Measurements from ENCODE around the gene CRELD2.

Gene CRELD2

GRCh38 chr22:49965091-49966040 lies 46.9 kb downstream of the CRELD2 start:
- TF ChIP-seq CTCF (IDR thresholded peaks at IDR 0.05; ENCODE audit: low read depth, low read length, missing control alignments) = no peak
- DNase-seq (ENCODE audit: low read depth) = no peak
- H3K4me3 ChIP-seq (ENCODE audit: low read depth, low read length) = no peak overlapping the region

DNA sequence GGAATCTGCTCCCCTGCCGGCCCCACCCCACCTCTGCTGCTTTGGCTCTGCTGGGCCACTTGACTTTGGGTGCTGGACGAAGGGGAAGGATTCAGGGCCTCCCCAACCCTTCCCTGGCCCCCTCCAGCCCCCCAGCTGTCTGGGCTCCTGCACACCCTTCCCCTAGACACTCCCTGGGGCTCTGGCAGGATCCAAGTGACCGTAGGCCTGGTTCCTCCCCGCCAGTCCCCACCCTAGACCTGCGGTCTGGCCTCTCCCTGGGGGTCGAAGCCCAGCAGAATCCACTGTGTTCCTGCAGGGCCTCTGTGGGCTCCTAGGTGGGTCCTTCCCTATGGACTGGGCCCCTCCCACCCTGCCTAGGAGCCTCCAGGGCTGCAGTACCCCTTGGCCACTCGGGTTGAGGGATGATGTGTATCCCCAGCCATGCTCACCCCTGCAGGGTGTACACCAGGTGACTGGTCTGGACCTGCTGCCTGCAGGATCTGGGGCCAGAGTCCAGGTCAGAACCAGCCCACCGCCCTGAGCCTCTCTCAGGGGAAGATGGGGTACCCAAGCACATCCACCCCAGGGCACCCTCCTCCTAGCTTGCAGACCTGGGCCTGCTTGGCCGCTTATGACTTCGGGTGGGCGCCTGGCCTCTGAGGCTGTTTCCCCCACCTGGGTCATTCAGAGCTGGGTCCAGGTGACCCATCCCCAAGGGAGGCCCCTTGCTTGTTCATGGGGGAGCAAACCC lies 47.8 kb downstream of the CRELD2 start:
- TF ChIP-seq CTCF (IDR thresholded peaks at IDR 0.05; ENCODE audit: low read depth, low read length, missing control alignments) = no peak
- no peak for DNase-seq (ENCODE audit: low read depth)

GRCh38 chr22:49966774-49967705 lies 48.6 kb downstream of the CRELD2 start:
- TF ChIP-seq CTCF (IDR thresholded peaks at IDR 0.05; ENCODE audit: low read depth, low read length, missing control alignments) = no peak
- DNase-seq (ENCODE audit: low read depth) = no peak
- H3K4me3 ChIP-seq (ENCODE audit: low read depth, low read length) = no peak overlapping the region

More for the DNA sequence above, 47.8 kb downstream of the CRELD2 start:
- H3K4me3 ChIP-seq (ENCODE audit: low read depth, low read length) = no peak overlapping the region

GRCh38 chr22:49967706-49968208 lies 49.3 kb downstream of the CRELD2 start:
- no peak for DNase-seq (ENCODE audit: low read depth)
- no peak for TF ChIP-seq CTCF (IDR thresholded peaks at IDR 0.05; ENCODE audit: low read depth, low read length, missing control alignments)
- H3K4me3 ChIP-seq (ENCODE audit: low read depth, low read length) = no peak overlapping the region

DNA sequence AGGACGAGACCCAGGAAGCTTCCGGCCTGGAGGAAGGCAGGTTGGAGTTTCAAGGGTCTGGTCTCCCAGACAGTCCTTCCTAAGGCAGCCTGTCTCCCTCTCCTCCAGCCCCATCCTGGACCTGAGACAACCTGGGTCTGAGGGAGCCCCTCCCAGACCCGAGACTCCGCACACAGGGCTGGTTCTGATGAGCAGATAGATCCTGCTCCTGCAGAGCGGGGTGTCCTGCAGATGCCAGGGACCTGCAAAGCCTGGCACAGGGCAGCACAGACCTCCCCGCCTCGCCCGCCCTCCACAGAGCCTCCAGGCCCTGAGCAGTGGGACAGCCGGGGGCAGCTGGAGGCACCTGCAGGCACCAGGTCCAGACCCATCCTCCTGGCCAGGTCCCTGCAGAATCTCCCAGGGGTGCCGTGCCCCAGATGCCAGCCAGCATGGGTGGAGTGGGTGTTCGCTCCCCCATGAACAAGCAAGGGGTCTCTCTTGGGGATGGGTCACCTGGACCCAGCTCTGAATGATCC lies 49.9 kb downstream of the CRELD2 start:
- no peak for TF ChIP-seq CTCF (IDR thresholded peaks at IDR 0.05; ENCODE audit: low read depth, low read length, missing control alignments)
- no peak overlapping the region for H3K4me3 ChIP-seq (ENCODE audit: low read depth, low read length)
- no peak for DNase-seq (ENCODE audit: low read depth)

Measured in GM12864 (cell line).